HG03095 (cell line): Measurements from ENCODE around the gene PUS3.
"Not testable (repeated sequence)": the region's sequence is repeated elsewhere in the genome, so short reads cannot be mapped to it uniquely, and the experiment has no call there.

Source experiments
- ATAC-seq: cut with Tn5 transposase; IDR thresholded peaks from one replicate; pipeline ENCODE4 v1.9.1; 2021; ENCODE audit warnings: moderate library complexity; ENCODE audit not compliant: unreplicated experiment

Gene PUS3

GRCh38 chr11:125873881-125874555 is 29.0 kb downstream of the PUS3 start:
- peak; percentile 13 for ATAC-seq

DNA sequence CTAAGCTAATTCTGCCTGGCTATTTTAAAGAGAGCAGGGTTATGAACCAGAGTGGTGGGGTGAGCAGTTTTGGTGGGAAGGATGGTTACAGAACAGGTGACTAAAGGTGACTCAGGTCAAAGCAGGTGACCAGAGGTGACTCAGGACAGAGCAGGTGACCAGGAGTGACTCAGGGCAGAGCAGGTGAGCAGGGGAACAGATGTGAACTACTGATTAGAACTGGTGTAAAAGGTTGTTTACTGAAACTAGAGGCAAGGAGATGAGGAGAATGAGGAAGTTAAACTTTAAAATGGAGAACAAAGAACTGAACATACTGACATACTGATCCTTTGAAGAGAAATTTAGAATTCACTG is 30.9 kb downstream of the PUS3 start:
- ATAC-seq, result no peak

- no peak for ATAC-seq
These were observed 31.4 kb downstream of the PUS3 start for GRCh38 chr11:125871391-125872137.

- no peak for ATAC-seq
These were observed 33.5 kb downstream of the PUS3 start for GRCh38 chr11:125869521-125869920.

DNA sequence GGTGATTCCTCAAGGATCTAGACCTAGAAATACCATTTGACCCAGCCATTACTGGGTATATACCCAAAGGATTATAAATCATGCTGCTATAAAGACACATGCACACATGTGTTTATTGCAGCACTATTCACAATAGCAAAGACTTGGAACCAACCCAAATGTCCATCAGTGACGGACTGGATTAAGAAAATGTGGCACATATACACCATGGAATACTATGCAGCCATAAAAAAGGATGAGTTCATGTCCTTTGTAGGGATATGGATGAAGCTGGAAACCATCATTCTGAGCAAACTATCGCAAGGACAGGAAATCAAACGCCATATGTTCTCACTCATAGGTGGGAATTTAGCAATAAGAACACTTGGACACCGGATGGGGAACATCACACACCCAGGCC is 37.7 kb downstream of the PUS3 start:
- ATAC-seq, result not testable (repeated sequence)

GRCh38 chr11:125862786-125863185 is 40.2 kb downstream of the PUS3 start:
- not testable (repeated sequence) for ATAC-seq

GRCh38 chr11:125857670-125858069 is 45.3 kb downstream of the PUS3 start:
- not testable (repeated sequence) for ATAC-seq

DNA sequence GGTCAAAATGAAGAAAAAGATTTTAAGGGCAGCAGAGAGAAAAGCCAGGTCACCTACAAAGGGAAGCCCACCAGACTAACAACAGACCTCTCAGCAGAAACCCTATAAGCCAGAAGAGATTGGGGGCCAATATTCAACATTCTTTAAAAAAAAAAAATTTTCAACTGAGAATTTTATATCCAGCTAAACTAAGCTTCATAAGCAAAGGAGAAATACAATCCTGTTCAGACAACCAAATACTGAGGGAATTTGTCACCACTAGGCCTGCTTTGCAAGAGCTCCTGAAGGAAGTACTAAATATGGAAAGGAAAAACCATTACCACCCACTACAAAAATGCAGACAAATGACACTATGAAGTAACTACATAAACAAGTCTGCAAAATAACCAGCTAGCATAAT is 56.8 kb downstream of the PUS3 start:
- no peak for ATAC-seq
